B cell (primary cell): ENCODE data around the gene NAA11.

Experiments used
- CTCF ChIP-seq: fragments of 200-600 bp; IDR thresholded peaks from one replicate; pipeline ENCODE4 v1.8.0; 2022; ENCODE audit warnings: antibody characterized with exemption, mild to moderate bottlenecking
- EZH2 ChIP-seq: IDR thresholded peaks from 2 replicates; pipeline ENCODE4 v1.6.1; 2012; ENCODE audit warnings: borderline replicate concordance, low read depth, mild to moderate bottlenecking, moderate library complexity, low read length; ENCODE audit not compliant: insufficient read depth, poor library complexity, severe bottlenecking

- TF ChIP-seq EZH2 (no peak), CTCF (no peak)
These were observed 5.4 kb upstream of the NAA11 start for GRCh38 chr4:79331126-79331876.
